ENCODE results near the gene BLACAT1.
A peak's percentile ranks its signal among the peaks of the same experiment; 100 is the strongest.
"Not testable (repeated sequence)": the region's sequence is repeated elsewhere in the genome, so short reads cannot be mapped to it uniquely, and the experiment has no call there.

The BLACAT1 gene

GRCh38 chr1:205438213-205439158 is 17.4 kb downstream of the BLACAT1 start:
- no peak for DNase-seq

GRCh38 chr1:205437570-205437969 is 18.3 kb downstream of the BLACAT1 start:
- no peak for DNase-seq

GRCh38 chr1:205436776-205437410 is 19.0 kb downstream of the BLACAT1 start:
- DNase-seq: peak; percentile 74

GRCh38 chr1:205435578-205436573 is 20.0 kb downstream of the BLACAT1 start:
- DNase-seq: no peak

GRCh38 chr1:205434738-205435137 is 21.1 kb downstream of the BLACAT1 start:
- DNase-seq: no peak

GRCh38 chr1:205432692-205433091 is 23.2 kb downstream of the BLACAT1 start:
- DNase-seq: not testable (repeated sequence)

- DNase-seq: no peak
Observed at GRCh38 chr1:205432116-205432515, 23.7 kb downstream of the BLACAT1 start.

- DNase-seq: peak; percentile 59
Observed at GRCh38 chr1:205430696-205431305, 25.0 kb downstream of the BLACAT1 start.

- no peak for DNase-seq
Observed at GRCh38 chr1:205429762-205430695, 25.8 kb downstream of the BLACAT1 start.

GRCh38 chr1:205424901-205425600 is 30.8 kb downstream of the BLACAT1 start:
- DNase-seq: no peak

GRCh38 chr1:205423814-205424399 is 31.9 kb downstream of the BLACAT1 start:
- DNase-seq: no peak

- no peak for DNase-seq
Observed at GRCh38 chr1:205422993-205423642, 32.7 kb downstream of the BLACAT1 start.

GRCh38 chr1:205421798-205422197 is 34.0 kb downstream of the BLACAT1 start, which contains the start of gene LEMD1:
Gene LEMD1 (minus strand): TSS chr1:205422056. CDS start chr1:205420536, 1,520 bp downstream.
- DNase-seq: no peak

- no peak for DNase-seq
Observed at GRCh38 chr1:205420938-205421337, 34.9 kb downstream of the BLACAT1 start.

- no peak for DNase-seq
Observed at GRCh38 chr1:205417870-205418635, 37.8 kb downstream of the BLACAT1 start.

GRCh38 chr1:205416322-205416721 is 39.5 kb downstream of the BLACAT1 start:
- DNase-seq: no peak

- no peak for DNase-seq
Observed at GRCh38 chr1:205410581-205411298, 45.1 kb downstream of the BLACAT1 start.

GRCh38 chr1:205407970-205408369 is 47.9 kb downstream of the BLACAT1 start:
- DNase-seq: no peak
